HepG2 (cell line): ENCODE measurements around the gene U2AF2. TPM values are rescaled to one million over a fixed set of nuclear protein-coding genes. Genes with fewer than 3 reads are reported as not detected.

ENCODE experiments used
- AFF4 ChIP-seq: sonication (generic); formaldehyde crosslinking; IDR thresholded peaks from 2 replicates; pipeline ENCODE4 v1.4.0; 2020; ENCODE audit warnings: missing genetic modification reagents
- KLF15 ChIP-seq: sonication (generic); formaldehyde crosslinking; IDR thresholded peaks from 2 replicates; pipeline ENCODE4 v1.8.1; 2023; ENCODE audit warnings: borderline replicate concordance, mild to moderate bottlenecking, inconsistent platforms, missing genetic modification reagents, mixed read lengths
- MIER3 ChIP-seq: IDR thresholded peaks from 2 replicates; pipeline ENCODE4 v1.6.1; 2016; ENCODE audit warnings: missing compliant biosample characterization, borderline replicate concordance
- NFIB ChIP-seq: sonication (generic); formaldehyde crosslinking; IDR thresholded peaks from 2 replicates; pipeline ENCODE4 v1.9.0; 2021; ENCODE audit warnings: missing genetic modification reagents, mild to moderate bottlenecking, borderline replicate concordance
- REST ChIP-seq, 2 experiments: IDR thresholded peaks; 2 replicates each; pipeline ENCODE4 v1.6.1; 2011 to 2012; ENCODE audit warnings: low read length in 2 of 2, borderline replicate concordance in 1 of 2, low read depth in 1 of 2, mild to moderate bottlenecking in 1 of 2, moderate library complexity in 1 of 2
- ZFY ChIP-seq: sonication (generic); formaldehyde crosslinking; IDR thresholded peaks from 2 replicates; pipeline ENCODE4 v1.4.0; 2020; ENCODE audit warnings: missing genetic modification reagents
- ZNF138 ChIP-seq: sonication (generic); formaldehyde crosslinking; IDR thresholded peaks from 2 replicates; pipeline ENCODE4 v1.5.0; 2020; ENCODE audit warnings: mild to moderate bottlenecking, low read depth, missing genetic modification reagents
- ZNF383 ChIP-seq: sonication (generic); formaldehyde crosslinking; IDR thresholded peaks from 2 replicates; pipeline ENCODE4 v1.4.0; 2020; ENCODE audit warnings: missing genetic modification reagents, mild to moderate bottlenecking, borderline replicate concordance
- ZNF687 ChIP-seq: sonication (generic); formaldehyde crosslinking; IDR thresholded peaks from 2 replicates; pipeline ENCODE4 v1.5.1; 2020; ENCODE audit warnings: mild to moderate bottlenecking, missing genetic modification reagents, moderate library complexity
- ZNF782 ChIP-seq: sonication (generic); formaldehyde crosslinking; IDR thresholded peaks from 2 replicates; pipeline ENCODE4 v1.4.0; 2020; ENCODE audit warnings: missing genetic modification reagents, mild to moderate bottlenecking, borderline replicate concordance
- polyA plus RNA-seq, 8 experiments: library from polyadenylated mRNA; depleted of rRNA in 3 of 8; stranded (reverse) in 7 of 8; unstranded in 1 of 8; fragments of >200 nt; fragmentation: Illumina TruSeq in 4 of 8; extraction: Trizol in 4 of 8; gene quantifications; 2 replicates each; pipeline versions ENCODE4 v1.2.1 to v1.2.3, GENCODE V29; 2011 to 2016; ENCODE audit warnings: low read depth in 4 of 8, missing spikeins in 1 of 8, mixed read lengths in 1 of 8; ENCODE audit not compliant: insufficient read depth in 1 of 8
- total RNA-seq, 5 experiments: library from RNA; depleted of rRNA; stranded (reverse); fragments of >200 nt; fragmentation: Illumina TruSeq; extraction: Trizol; gene quantifications; 2 replicates each; pipeline ENCODE4 v1.2.3, GENCODE V29; 2016; ENCODE audit warnings: low read depth in 1 of 5

Gene U2AF2
- total and polyA plus RNA-seq, 2 of the 13 experiments (the other 11 are each of a cell fraction or from before 2014, with no cell fraction given) = 84.3 to 124 TPM

- TF ChIP-seq REST (IDR thresholded peaks at IDR 0.05; ENCODE audit: borderline replicate concordance in 1 of 2, low read depth in 1 of 2, low read length in 2 of 2) (no peak), AFF4 (CRISPR knock-in tag) (no peak), ZNF782 (CRISPR knock-in tag) (no peak), MIER3 (CRISPR knock-in tag) (no peak), ZNF383 (CRISPR knock-in tag) (no peak), KLF15 (no peak), ZNF138 (CRISPR knock-in tag) (no peak), ZNF687 (CRISPR knock-in tag) (0 out of 2 replicates have a peak, but pooled peaks have one; percentile 7), ZFY (no peak), NFIB (CRISPR knock-in tag) (no peak)
Measured at GRCh38 chr19:55644842-55645511, 9.9 kb upstream of the U2AF2 start (continued).
